ENCODE measurements around the gene LAPTM5. TPM values are rescaled to one million over a fixed set of nuclear protein-coding genes. Genes with fewer than 3 reads are reported as not detected.

The LAPTM5 gene
- total and polyA plus RNA-seq, 2 donors (not counting 1 experiment from before 2014, with no cell fraction given), result 1,384 to 1,519 TPM

- no peak within 1 kb of the TSS for H3K27ac ChIP-seq (ENCODE audit: low read length in 2 of 2)
- Mint-ChIP-seq H3K27ac (peak within 1 kb of the TSS; percentile 15), H3K9me3 (ENCODE audit: insufficient read depth) (no peaks in the 10 kb centered on the region), H3K4me1 (peaks cover 56% of the 10 kb centered on the region), H3K4me3 (no peak within 1 kb of the TSS), H3K27me3 (no peaks in the 10 kb centered on the region)
- peak; percentile 21 for DNase-seq
- H3K27me3 ChIP-seq (replicated peaks in 1 of 4; ENCODE audit: control extremely low read depth in 1 of 4, control insufficient read depth in 3 of 4, insufficient read depth in 4 of 4, low read length in 3 of 4), result no peaks in the 10 kb centered on the region
- peaks cover 23 to 63% of the 10 kb centered on the region in 2 donors for H3K4me1 ChIP-seq (ENCODE audit: control insufficient read depth in 2 of 2, insufficient read depth in 2 of 2, low read length in 2 of 2)
- no peaks in the 10 kb centered on the region for H3K9me3 ChIP-seq (ENCODE audit: control extremely low read depth in 1 of 3, control insufficient read depth in 2 of 3, insufficient read depth in 1 of 3, low read length in 2 of 3)
- H3K4me2 ChIP-seq (replicated peaks; ENCODE audit: low read depth, low read length, poor library complexity, severe bottlenecking), result no peak within 1 kb of the TSS
- intact Hi-C loops (cut with micrococcal nuclease), result no loop called here
- WGBS (ENCODE audit: insufficient coverage), result 98% methylated on average over 14 of the region's 14 CpGs
- no peak within 1 kb of the TSS for H3K4me3 ChIP-seq (ENCODE audit: control extremely low read depth in 1 of 5, extremely low read depth in 1 of 5, insufficient read depth in 1 of 5, low read depth in 2 of 5, low read length in 4 of 5)
- peaks cover 0 to 61% of the 10 kb centered on the region in 2 experiments for H3K36me3 ChIP-seq (replicated peaks in 1 of 2; ENCODE audit: control extremely low read depth in 1 of 2, control insufficient read depth in 1 of 2, extremely low read depth in 1 of 2, insufficient read depth in 2 of 2, low read length in 1 of 2)
- H2AFZ ChIP-seq (ENCODE audit: insufficient read depth, low read depth, low read length, poor library complexity, severe bottlenecking), result no peak within 1 kb of the TSS
- no peak within 1 kb of the TSS for H3K9ac ChIP-seq (ENCODE audit: low read length)
- H4K20me1 ChIP-seq (ENCODE audit: control insufficient read depth, insufficient read depth, low read length, poor library complexity, severe bottlenecking), result peaks cover 44% of the 10 kb centered on the region
- H3K79me2 ChIP-seq (ENCODE audit: control insufficient read depth, insufficient read depth, low read length), result peaks cover 66% of the 10 kb centered on the region
- no peak for TF ChIP-seq EZH2 (IDR thresholded peaks at IDR 0.05; ENCODE audit: borderline replicate concordance, insufficient read depth, low read depth, low read length, poor library complexity, severe bottlenecking)
- TF ChIP-seq CTCF (IDR thresholded peaks at IDR 0.05), result no peak
- no peak for ATAC-seq (ENCODE audit: low read depth)
- ChIA-PET POLR2A (interaction anchor here (1.3 to 2.0 kb wide), 3 partner anchors 21 to 56 kb away, joined by 3 to 4 read pairs (median 4); no protein-coding TSS in a partner anchor), CTCF (interaction anchor here (1.6 to 38.6 kb wide), 3 partner anchors 31 to 78 kb away, joined by 7 to 769 read pairs (median 536); partner anchors contain the start of gene LAPTM5)
These were observed 34.2 kb downstream of the LAPTM5 start, which contains the start of gene MATN1 for GRCh38 chr1:30723331-30723755. MATN1 (minus strand) TSS chr1:30723585; CDS start chr1:30723551, 34 bp downstream.

GRCh38 chr1:30721812-30722537 lies 35.6 kb downstream of the LAPTM5 start:
- peaks cover 0 to 51% of the 10 kb centered on the region in 2 experiments for H3K36me3 ChIP-seq (replicated peaks in 1 of 2; ENCODE audit: control extremely low read depth in 1 of 2, control insufficient read depth in 1 of 2, extremely low read depth in 1 of 2, insufficient read depth in 2 of 2, low read length in 1 of 2)
- no peaks in the 10 kb centered on the region for H3K27me3 ChIP-seq (replicated peaks in 1 of 4; ENCODE audit: control extremely low read depth in 1 of 4, control insufficient read depth in 3 of 4, insufficient read depth in 4 of 4, low read length in 3 of 4)
- H3K4me3 Mint-ChIP-seq, result no peak overlapping the region
- no peak overlapping the region for H3K4me3 ChIP-seq (ENCODE audit: control extremely low read depth in 1 of 5, extremely low read depth in 1 of 5, insufficient read depth in 1 of 5, low read depth in 2 of 5, low read length in 4 of 5)
- no peak overlapping the region for H3K9ac ChIP-seq (ENCODE audit: low read length)
- H3K9me3 ChIP-seq (ENCODE audit: control extremely low read depth in 1 of 3, control insufficient read depth in 2 of 3, insufficient read depth in 1 of 3, low read length in 2 of 3), result no peaks in the 10 kb centered on the region
- TF ChIP-seq EZH2 (IDR thresholded peaks at IDR 0.05; ENCODE audit: borderline replicate concordance, insufficient read depth, low read depth, low read length, poor library complexity, severe bottlenecking), result no peak
- no peak for TF ChIP-seq CTCF (IDR thresholded peaks at IDR 0.05)
- peak overlapping the region; percentile 6 for H3K4me2 ChIP-seq (replicated peaks; ENCODE audit: low read depth, low read length, poor library complexity, severe bottlenecking)
- H3K27ac Mint-ChIP-seq, result no peak overlapping the region
- peaks cover 55% of the 10 kb centered on the region for H3K4me1 Mint-ChIP-seq
- no peaks in the 10 kb centered on the region for H3K9me3 Mint-ChIP-seq (ENCODE audit: insufficient read depth)
- DNase-seq, result peak; percentile 24
- H3K4me1 ChIP-seq (ENCODE audit: control insufficient read depth in 2 of 2, insufficient read depth in 2 of 2, low read length in 2 of 2), result peaks cover 23 to 62% of the 10 kb centered on the region in 2 donors
- H3K27me3 Mint-ChIP-seq, result no peaks in the 10 kb centered on the region
- peaks cover 44% of the 10 kb centered on the region for H4K20me1 ChIP-seq (ENCODE audit: control insufficient read depth, insufficient read depth, low read length, poor library complexity, severe bottlenecking)
- 85% methylated on average over 9 of the region's 9 CpGs for WGBS (ENCODE audit: insufficient coverage)
- POLR2A ChIA-PET, result interaction anchor here (1.3 to 2.0 kb wide), 2 partner anchors 33 to 58 kb away, joined by 4 to 7 read pairs; no protein-coding TSS in a partner anchor
- CTCF ChIA-PET, result interaction anchor here (0.7 to 38.6 kb wide), 8 partner anchors 9 to 197 kb away, joined by 3 to 769 read pairs (median 65); partner anchors contain the start of gene LAPTM5
- intact Hi-C loops (cut with micrococcal nuclease), result no loop called here
- no peak overlapping the region for H2AFZ ChIP-seq (ENCODE audit: insufficient read depth, low read depth, low read length, poor library complexity, severe bottlenecking)
- ATAC-seq (ENCODE audit: low read depth), result no peak
- H3K79me2 ChIP-seq (ENCODE audit: control insufficient read depth, insufficient read depth, low read length), result peaks cover 66% of the 10 kb centered on the region
- H3K27ac ChIP-seq (ENCODE audit: low read length in 2 of 2), result no peak overlapping the region

Data from B cell (primary cell).